ENCODE data around the gene KCNK16. TPM values are rescaled to one million over a fixed set of nuclear protein-coding genes. Genes with fewer than 3 reads are reported as not detected.

Gene KCNK16
- polyA plus RNA-seq, 1 donor from 2014 or later = not detected

DNA sequence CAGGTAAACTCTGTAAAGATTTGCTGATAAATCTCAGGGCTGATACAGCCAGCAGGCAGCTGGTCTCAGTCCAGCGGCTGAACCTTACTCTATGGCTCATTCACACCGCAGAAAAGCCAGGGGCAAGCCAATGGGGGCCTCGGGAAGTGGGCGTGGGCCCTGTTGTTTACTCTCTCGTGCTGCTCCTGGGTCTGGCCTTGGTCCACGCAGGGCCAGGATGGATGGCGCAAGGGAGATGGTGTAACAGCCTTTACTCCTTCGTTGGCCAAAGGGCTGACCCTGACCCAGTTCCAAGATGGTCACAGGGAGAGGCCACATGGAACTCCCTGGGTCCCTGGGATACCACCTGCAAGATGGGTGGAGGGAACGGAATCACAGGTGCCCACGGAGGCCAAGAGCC is 24.4 kb downstream of the KCNK16 start:
- no peak overlapping the region for H3K4me3 ChIP-seq (ENCODE audit: low read length)
- no peak overlapping the region for H3K4me2 ChIP-seq (ENCODE audit: low read length)
- no peaks in the 10 kb centered on the region for H3K9me3 ChIP-seq (ENCODE audit: low read length)
- no peaks in the 10 kb centered on the region for H3F3A ChIP-seq (ENCODE audit: insufficient read depth, low read length, poor library complexity, severe bottlenecking)
- H3K27ac ChIP-seq (ENCODE audit: low read length) = no peak overlapping the region
- H2AFZ ChIP-seq (ENCODE audit: low read depth, low read length) = no peak overlapping the region
- TF ChIP-seq, protein P1, sequence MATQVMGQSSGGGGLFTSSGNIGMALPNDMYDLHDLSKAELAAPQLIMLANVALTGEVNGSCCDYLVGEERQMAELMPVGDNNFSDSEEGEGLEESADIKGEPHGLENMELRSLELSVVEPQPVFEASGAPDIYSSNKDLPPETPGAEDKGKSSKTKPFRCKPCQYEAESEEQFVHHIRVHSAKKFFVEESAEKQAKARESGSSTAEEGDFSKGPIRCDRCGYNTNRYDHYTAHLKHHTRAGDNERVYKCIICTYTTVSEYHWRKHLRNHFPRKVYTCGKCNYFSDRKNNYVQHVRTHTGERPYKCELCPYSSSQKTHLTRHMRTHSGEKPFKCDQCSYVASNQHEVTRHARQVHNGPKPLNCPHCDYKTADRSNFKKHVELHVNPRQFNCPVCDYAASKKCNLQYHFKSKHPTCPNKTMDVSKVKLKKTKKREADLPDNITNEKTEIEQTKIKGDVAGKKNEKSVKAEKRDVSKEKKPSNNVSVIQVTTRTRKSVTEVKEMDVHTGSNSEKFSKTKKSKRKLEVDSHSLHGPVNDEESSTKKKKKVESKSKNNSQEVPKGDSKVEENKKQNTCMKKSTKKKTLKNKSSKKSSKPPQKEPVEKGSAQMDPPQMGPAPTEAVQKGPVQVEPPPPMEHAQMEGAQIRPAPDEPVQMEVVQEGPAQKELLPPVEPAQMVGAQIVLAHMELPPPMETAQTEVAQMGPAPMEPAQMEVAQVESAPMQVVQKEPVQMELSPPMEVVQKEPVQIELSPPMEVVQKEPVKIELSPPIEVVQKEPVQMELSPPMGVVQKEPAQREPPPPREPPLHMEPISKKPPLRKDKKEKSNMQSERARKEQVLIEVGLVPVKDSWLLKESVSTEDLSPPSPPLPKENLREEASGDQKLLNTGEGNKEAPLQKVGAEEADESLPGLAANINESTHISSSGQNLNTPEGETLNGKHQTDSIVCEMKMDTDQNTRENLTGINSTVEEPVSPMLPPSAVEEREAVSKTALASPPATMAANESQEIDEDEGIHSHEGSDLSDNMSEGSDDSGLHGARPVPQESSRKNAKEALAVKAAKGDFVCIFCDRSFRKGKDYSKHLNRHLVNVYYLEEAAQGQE (IDR thresholded peaks at IDR 0.05; ENCODE audit: borderline replicate concordance) = no peak
- TF ChIP-seq TAF1 (IDR thresholded peaks at IDR 0.05; ENCODE audit: low read depth) (no peak), EZH2 (IDR thresholded peaks at IDR 0.05; ENCODE audit: borderline replicate concordance, insufficient read depth, low read length, poor library complexity, severe bottlenecking) (no peak), SMC3 (conservative IDR thresholded peaks at IDR 0.05; ENCODE audit: poor library complexity) (no peak)
- H3K79me2 ChIP-seq (replicated peaks; ENCODE audit: insufficient read depth, low read length) = no peaks in the 10 kb centered on the region
- no peak overlapping the region for H3K9ac ChIP-seq (ENCODE audit: low read length)
- H4K20me1 ChIP-seq (ENCODE audit: insufficient read depth) = no peaks in the 10 kb centered on the region
- H3K36me3 ChIP-seq (ENCODE audit: insufficient read depth, low read length) = no peaks in the 10 kb centered on the region
- H3K27me3 ChIP-seq (ENCODE audit: insufficient read depth, low read depth, low read length) = no peaks in the 10 kb centered on the region
- no peaks in the 10 kb centered on the region for H3K9me2 ChIP-seq (ENCODE audit: insufficient read depth, low read length)

DNA sequence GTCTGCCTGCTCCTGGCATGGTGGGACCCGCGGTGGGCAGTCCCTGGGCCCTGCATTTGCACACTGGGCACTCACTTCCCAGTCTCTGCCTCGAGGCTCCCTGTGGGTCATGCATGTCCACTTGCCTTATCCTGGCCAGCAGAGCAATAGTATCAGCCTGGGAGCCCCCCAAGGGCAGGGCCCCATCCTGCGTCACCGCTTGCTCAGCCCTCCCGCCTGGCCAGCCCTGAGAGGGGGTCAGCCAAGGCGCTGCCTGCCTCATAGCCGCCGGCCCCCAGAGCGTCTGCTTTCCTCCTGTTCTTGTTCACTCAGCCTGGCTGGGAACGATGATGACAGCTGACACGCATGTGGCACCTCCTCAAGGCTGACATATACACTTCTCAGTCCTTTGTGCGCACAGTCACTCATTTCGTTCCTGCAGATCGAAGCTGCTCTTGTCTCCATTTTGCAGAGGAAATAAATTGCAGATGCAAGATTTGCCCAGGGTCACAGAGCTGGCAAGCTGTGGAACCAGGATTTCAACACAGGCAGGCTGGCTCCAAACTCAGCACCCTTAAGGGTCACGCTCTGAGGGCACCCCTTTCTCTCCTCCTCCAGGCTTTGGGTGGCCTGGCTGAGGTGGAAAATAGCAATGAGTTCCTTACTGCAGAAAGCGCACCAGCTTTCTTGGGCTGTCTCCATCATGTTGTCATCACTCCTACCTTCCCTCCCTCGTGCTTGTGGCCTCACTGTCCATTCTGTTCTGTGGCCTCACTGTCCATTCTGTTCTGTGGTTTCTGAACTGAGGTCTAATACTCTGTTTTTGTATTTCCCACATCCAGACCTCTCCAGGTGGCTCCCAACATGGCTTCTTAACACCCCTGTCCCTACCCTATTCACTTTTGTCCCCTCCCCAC is 25.5 kb downstream of the KCNK16 start:
- H3K4me2 ChIP-seq (ENCODE audit: low read length) = no peak overlapping the region
- H3K27ac ChIP-seq (ENCODE audit: low read length) = peak overlapping the region; percentile 32
- H2AFZ ChIP-seq (ENCODE audit: low read depth, low read length) = no peak overlapping the region
- no peaks in the 10 kb centered on the region for H3K36me3 ChIP-seq (ENCODE audit: insufficient read depth, low read length)
- no peaks in the 10 kb centered on the region for H3K9me3 ChIP-seq (ENCODE audit: low read length)
- H3K27me3 ChIP-seq (ENCODE audit: insufficient read depth, low read depth, low read length) = no peaks in the 10 kb centered on the region
- H3K4me3 ChIP-seq (ENCODE audit: low read length) = no peak overlapping the region
- no peaks in the 10 kb centered on the region for H3K79me2 ChIP-seq (replicated peaks; ENCODE audit: insufficient read depth, low read length)
- TF ChIP-seq SMC3 (conservative IDR thresholded peaks at IDR 0.05; ENCODE audit: poor library complexity) (no peak), EZH2 (IDR thresholded peaks at IDR 0.05; ENCODE audit: borderline replicate concordance, insufficient read depth, low read length, poor library complexity, severe bottlenecking) (no peak), POLR2AphosphoS5 (IDR thresholded peaks at IDR 0.05) (peak; percentile 37), EP300 (conservative IDR thresholded peaks at IDR 0.05; ENCODE audit: poor library complexity, severe bottlenecking) (peak; percentile 76), MXI1 (conservative IDR thresholded peaks at IDR 0.05; ENCODE audit: poor library complexity, severe bottlenecking) (no peak), RAD21 (conservative IDR thresholded peaks at IDR 0.05) (no peak), TAF1 (IDR thresholded peaks at IDR 0.05; ENCODE audit: low read depth) (no peak)
- TF ChIP-seq, protein P2, sequence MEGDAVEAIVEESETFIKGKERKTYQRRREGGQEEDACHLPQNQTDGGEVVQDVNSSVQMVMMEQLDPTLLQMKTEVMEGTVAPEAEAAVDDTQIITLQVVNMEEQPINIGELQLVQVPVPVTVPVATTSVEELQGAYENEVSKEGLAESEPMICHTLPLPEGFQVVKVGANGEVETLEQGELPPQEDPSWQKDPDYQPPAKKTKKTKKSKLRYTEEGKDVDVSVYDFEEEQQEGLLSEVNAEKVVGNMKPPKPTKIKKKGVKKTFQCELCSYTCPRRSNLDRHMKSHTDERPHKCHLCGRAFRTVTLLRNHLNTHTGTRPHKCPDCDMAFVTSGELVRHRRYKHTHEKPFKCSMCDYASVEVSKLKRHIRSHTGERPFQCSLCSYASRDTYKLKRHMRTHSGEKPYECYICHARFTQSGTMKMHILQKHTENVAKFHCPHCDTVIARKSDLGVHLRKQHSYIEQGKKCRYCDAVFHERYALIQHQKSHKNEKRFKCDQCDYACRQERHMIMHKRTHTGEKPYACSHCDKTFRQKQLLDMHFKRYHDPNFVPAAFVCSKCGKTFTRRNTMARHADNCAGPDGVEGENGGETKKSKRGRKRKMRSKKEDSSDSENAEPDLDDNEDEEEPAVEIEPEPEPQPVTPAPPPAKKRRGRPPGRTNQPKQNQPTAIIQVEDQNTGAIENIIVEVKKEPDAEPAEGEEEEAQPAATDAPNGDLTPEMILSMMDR (IDR thresholded peaks at IDR 0.05; ENCODE audit: poor library complexity, severe bottlenecking) = no peak
- TF ChIP-seq, protein P1 (IDR thresholded peaks at IDR 0.05; ENCODE audit: borderline replicate concordance) = no peak
- H3F3A ChIP-seq (ENCODE audit: insufficient read depth, low read length, poor library complexity, severe bottlenecking) = no peaks in the 10 kb centered on the region
- H4K20me1 ChIP-seq (ENCODE audit: insufficient read depth) = no peaks in the 10 kb centered on the region
- no peaks in the 10 kb centered on the region for H3K9me2 ChIP-seq (ENCODE audit: insufficient read depth, low read length)
- no peak overlapping the region for H3K9ac ChIP-seq (ENCODE audit: low read length)
